HEK293 (cell line): ENCODE measurements around the gene TRPV6.

ENCODE experiments used
- MYNN ChIP-seq: fragments of 450-650 bp; formaldehyde crosslinking; IDR thresholded peaks from 2 replicates; pipeline ENCODE4 v1.5.1; 2016; ENCODE audit warnings: missing biosample characterization, missing genetic modification characterization, borderline replicate concordance
- YY1 ChIP-seq: fragments of 450-650 bp; formaldehyde crosslinking; IDR thresholded peaks from 2 replicates; pipeline ENCODE4 v1.5.1; 2018; ENCODE audit warnings: missing biosample characterization, missing genetic modification characterization
- ZNF19 ChIP-seq: fragments of 450-650 bp; formaldehyde crosslinking; IDR thresholded peaks from 2 replicates; pipeline ENCODE4; 2016; ENCODE audit warnings: missing biosample characterization, missing genetic modification characterization, low read depth
- ZNF274 ChIP-seq, 2 experiments: fragments of 200-500 bp in 1 of 2; fragments of 450-650 bp in 1 of 2; sonication (Bioruptor generic) in 1 of 2; formaldehyde crosslinking in 1 of 2; IDR thresholded peaks; 2 replicates each; pipeline versions ENCODE4 v1.5.1 to v1.6.1; 2014 to 2016; ENCODE audit warnings: borderline replicate concordance in 1 of 2, inconsistent platforms in 1 of 2, low read length in 1 of 2, missing biosample characterization in 1 of 2, missing genetic modification characterization in 1 of 2
- ZNF341 ChIP-seq: fragments of 450-650 bp; formaldehyde crosslinking; IDR thresholded peaks from 2 replicates; pipeline ENCODE4; 2016; ENCODE audit warnings: low read depth, missing biosample characterization, missing genetic modification characterization
- ZNF624 ChIP-seq: fragments of 450-650 bp; formaldehyde crosslinking; IDR thresholded peaks from 2 replicates; pipeline ENCODE4 v1.5.1; 2017; ENCODE audit warnings: missing biosample characterization, missing genetic modification characterization
- ZNF660 ChIP-seq: fragments of 450-650 bp; IDR thresholded peaks from 2 replicates; pipeline ENCODE4 v1.5.1; 2018; ENCODE audit warnings: missing biosample characterization, mild to moderate bottlenecking, missing genetic modification characterization
- TF ChIP-seq, protein P1 (sequence below): fragments of 450-650 bp; formaldehyde crosslinking; IDR thresholded peaks from 2 replicates; pipeline ENCODE4 v1.5.1; 2016; ENCODE audit warnings: missing biosample characterization, missing genetic modification characterization
- TF ChIP-seq, protein P2 (sequence below): sonication (generic); formaldehyde crosslinking; IDR thresholded peaks from 2 replicates; pipeline ENCODE4 v1.8.1; 2022; ENCODE audit warnings: mild to moderate bottlenecking, moderate library complexity, missing genetic modification reagents

DNA sequence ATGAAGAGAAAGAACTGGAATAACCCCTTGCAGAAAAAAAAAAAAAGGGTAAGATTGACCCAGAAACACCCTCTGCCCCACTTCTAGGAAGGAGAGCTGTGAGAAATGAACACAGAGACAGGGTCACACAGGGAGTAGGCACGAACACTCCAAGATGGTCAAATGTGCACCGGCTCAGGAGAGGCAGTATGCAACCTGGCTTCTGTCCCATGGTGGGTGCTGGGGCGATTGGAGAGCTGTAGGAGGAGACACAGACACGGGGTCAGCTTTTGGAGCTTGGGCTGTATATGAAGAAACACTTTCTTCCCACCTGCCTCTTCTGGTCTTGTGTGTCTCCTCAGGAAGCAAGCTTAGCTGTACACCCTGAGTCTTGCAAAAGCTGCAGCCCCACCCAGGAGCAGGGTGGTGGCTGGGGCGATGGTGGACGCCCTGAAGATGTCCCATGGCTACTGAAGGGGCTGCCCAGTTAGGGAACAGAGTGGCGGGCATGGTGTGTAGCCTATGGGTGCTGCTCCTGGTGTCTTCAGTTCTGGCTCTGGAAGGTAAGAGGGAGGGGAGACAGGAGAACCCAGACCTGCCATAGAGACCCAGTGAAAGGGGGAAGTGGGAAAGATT lies 22.7 kb downstream of the TRPV6 start:
- TF ChIP-seq MYNN (tag by site-specific recombination) (no peak), YY1 (tag by site-specific recombination) (no peak), ZNF660 (tag by site-specific recombination) (no peak), ZNF274 (IDR thresholded peaks at IDR 0.05; ENCODE audit: low read length) (no peak), ZNF274 (tag by site-specific recombination; IDR thresholded peaks at IDR 0.05; ENCODE audit: borderline replicate concordance) (no peak), ZNF624 (no peak), ZNF341 (no peak), ZNF19 (tag by site-specific recombination) (no peak)
- TF ChIP-seq, protein P1, sequence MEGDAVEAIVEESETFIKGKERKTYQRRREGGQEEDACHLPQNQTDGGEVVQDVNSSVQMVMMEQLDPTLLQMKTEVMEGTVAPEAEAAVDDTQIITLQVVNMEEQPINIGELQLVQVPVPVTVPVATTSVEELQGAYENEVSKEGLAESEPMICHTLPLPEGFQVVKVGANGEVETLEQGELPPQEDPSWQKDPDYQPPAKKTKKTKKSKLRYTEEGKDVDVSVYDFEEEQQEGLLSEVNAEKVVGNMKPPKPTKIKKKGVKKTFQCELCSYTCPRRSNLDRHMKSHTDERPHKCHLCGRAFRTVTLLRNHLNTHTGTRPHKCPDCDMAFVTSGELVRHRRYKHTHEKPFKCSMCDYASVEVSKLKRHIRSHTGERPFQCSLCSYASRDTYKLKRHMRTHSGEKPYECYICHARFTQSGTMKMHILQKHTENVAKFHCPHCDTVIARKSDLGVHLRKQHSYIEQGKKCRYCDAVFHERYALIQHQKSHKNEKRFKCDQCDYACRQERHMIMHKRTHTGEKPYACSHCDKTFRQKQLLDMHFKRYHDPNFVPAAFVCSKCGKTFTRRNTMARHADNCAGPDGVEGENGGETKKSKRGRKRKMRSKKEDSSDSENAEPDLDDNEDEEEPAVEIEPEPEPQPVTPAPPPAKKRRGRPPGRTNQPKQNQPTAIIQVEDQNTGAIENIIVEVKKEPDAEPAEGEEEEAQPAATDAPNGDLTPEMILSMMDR, result no peak
- TF ChIP-seq, protein P2, sequence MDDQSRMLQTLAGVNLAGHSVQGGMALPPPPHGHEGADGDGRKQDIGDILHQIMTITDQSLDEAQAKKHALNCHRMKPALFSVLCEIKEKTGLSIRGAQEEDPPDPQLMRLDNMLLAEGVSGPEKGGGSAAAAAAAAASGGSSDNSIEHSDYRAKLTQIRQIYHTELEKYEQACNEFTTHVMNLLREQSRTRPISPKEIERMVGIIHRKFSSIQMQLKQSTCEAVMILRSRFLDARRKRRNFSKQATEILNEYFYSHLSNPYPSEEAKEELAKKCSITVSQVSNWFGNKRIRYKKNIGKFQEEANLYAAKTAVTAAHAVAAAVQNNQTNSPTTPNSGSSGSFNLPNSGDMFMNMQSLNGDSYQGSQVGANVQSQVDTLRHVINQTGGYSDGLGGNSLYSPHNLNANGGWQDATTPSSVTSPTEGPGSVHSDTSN (CRISPR knock-in tag), result no peak
